ENCODE results near the gene POLK. TPM values are rescaled to one million over a fixed set of nuclear protein-coding genes. Genes with fewer than 3 reads are reported as not detected.
"Not testable (repeated sequence)": the region's sequence is repeated elsewhere in the genome, so short reads cannot be mapped to it uniquely, and the experiment has no call there.

Gene POLK
- total and polyA plus RNA-seq, 11 donors, result 5.2 to 28.8 (median 19.9) TPM

DNA sequence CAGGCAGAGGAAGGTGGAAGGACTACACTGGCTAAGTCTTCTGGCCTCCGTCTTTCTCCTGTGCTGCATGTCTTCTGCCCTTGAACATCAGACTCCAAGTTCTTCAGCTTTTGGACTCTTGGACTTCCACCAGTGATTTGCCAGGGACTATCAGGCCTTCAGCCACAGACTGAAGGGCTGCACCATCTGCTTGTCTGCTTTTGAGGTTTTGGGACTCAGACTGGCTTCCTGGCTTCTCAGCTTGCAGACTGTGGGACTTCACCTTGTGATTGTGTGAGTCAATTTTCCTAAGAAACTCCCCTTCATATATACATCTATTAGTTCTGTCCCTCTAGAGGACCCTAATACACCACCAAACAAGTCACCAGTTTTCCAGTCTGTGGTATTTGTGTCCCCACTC, 89.9 kb downstream of the POLK start:
- H3K27ac ChIP-seq, result no peak overlapping the region
- no peak for DNase-seq
- peaks cover 0 to 13% (median 3%) of the 10 kb centered on the region in 12 donors for H3K4me1 ChIP-seq
- WGBS, 4 donors, result 93 to 100% (median 94%) methylated on average over 1 of the region's 1 CpG
- intact Hi-C loops (cut with DNase I), result loop anchor here in 1 of 10 donors (10.0 kb wide), 1 partner anchor 63 kb away; no protein-coding TSS in a partner anchor
- TF ChIP-seq POLR2A (IDR thresholded peaks at IDR 0.05), result no peak
- TF ChIP-seq, protein P1, sequence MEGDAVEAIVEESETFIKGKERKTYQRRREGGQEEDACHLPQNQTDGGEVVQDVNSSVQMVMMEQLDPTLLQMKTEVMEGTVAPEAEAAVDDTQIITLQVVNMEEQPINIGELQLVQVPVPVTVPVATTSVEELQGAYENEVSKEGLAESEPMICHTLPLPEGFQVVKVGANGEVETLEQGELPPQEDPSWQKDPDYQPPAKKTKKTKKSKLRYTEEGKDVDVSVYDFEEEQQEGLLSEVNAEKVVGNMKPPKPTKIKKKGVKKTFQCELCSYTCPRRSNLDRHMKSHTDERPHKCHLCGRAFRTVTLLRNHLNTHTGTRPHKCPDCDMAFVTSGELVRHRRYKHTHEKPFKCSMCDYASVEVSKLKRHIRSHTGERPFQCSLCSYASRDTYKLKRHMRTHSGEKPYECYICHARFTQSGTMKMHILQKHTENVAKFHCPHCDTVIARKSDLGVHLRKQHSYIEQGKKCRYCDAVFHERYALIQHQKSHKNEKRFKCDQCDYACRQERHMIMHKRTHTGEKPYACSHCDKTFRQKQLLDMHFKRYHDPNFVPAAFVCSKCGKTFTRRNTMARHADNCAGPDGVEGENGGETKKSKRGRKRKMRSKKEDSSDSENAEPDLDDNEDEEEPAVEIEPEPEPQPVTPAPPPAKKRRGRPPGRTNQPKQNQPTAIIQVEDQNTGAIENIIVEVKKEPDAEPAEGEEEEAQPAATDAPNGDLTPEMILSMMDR (IDR thresholded peaks at IDR 0.05), result no peak
- no peak overlapping the region for H3K4me3 ChIP-seq
- H3K9me3 ChIP-seq, result no peaks in the 10 kb centered on the region
- ATAC-seq, result no peak
- no peaks in the 10 kb centered on the region for H3K27me3 ChIP-seq
- H3K36me3 ChIP-seq, result peaks cover 0 to 75% (median 35%) of the 10 kb centered on the region in 9 donors

DNA sequence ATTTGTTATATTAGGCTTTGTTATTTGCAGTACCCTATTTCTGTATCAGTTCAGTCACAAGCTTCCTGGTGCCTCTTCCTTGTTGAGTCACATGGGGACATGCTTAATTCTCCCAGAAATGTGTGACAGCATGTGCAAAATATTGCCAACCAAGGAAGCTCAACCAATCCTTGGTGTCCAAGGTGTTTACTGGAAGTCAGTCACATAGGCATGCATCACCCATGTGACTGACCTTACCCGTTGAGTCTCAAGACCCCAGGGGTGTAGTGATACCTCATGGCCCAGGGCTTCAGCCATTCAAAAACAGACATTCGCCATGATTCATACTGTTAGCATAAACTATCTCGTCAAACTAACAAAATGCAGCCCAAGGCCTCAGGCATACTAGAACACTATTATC, 90.3 kb downstream of the POLK start:
- DNase-seq (no peak), ATAC-seq (no peak)
- Histone ChIP-seq H3K27ac (no peak overlapping the region), H3K4me1 (peaks cover 0 to 13% (median 3%) of the 10 kb centered on the region in 12 donors), H3K27me3 (no peaks in the 10 kb centered on the region), H3K4me3 (no peak overlapping the region), H3K36me3 (peaks cover 0 to 70% (median 31%) of the 10 kb centered on the region in 9 donors), H3K9me3 (no peaks in the 10 kb centered on the region)
- intact Hi-C loops (cut with DNase I), result loop anchor here in 1 of 10 donors (10.0 kb wide), 1 partner anchor 63 kb away; no protein-coding TSS in a partner anchor
- WGBS, 4 donors, result 92 to 100% (median 94%) methylated on average over 3 of the region's 3 CpGs
- TF ChIP-seq, protein P1 (IDR thresholded peaks at IDR 0.05), result no peak
- TF ChIP-seq POLR2A (IDR thresholded peaks at IDR 0.05), result no peak

DNA sequence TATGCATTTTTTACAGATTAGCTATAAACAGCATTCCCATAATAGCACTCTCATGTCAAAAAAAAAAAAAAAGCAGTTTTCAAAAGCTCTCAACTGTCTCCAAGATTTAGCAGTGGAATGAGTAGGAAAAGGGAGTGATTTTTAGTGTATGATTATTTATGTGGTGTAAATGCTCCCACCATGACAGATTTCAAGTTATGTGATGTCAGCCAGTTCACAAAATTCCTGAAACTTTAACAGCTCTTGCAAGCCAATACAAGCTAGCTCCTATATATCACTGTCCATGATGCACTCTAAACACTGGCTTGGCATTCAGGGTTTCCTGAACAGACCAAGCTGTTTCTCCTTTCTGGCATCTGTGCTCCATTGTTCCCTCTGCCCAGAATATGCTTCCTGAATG, 91.7 kb downstream of the POLK start:
- intact Hi-C loops (cut with DNase I), result loop anchor here in 1 of 10 donors (10.0 kb wide), 1 partner anchor 61 kb away; no protein-coding TSS in a partner anchor
- DNase-seq, result no peak

DNA sequence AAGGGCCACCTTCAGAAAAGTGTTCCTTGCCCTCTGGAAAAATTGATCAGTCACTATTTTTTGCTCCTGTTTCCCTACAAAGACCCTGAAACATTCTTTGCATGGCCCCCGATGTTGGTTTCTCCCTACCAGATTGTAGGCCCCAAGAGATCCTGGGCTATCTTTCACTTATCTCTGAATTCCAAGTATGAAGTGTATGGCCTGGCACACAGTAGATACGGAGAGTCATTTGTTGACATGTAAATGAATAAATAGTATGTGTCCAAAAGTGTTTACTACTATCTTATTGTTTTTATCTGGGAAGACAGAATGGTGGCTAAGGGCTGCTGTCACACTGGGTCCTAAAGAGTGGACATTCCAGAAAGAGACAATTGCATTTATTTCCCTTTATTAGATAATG, 92.1 kb downstream of the POLK start:
- intact Hi-C loops (cut with DNase I), result loop anchor here in 1 of 10 donors (10.0 kb wide), 1 partner anchor 61 kb away; no protein-coding TSS in a partner anchor
- 34 to 45% (median 40%) methylated on average over 2 of the region's 2 CpGs for WGBS, 4 donors
- H3K4me1 ChIP-seq, result peaks cover 0 to 13% (median 3%) of the 10 kb centered on the region in 12 donors
- no peaks in the 10 kb centered on the region for H3K27me3 ChIP-seq
- ATAC-seq, result no peak
- no peak for DNase-seq
- TF ChIP-seq, protein P1 (IDR thresholded peaks at IDR 0.05), result no peak
- no peak for TF ChIP-seq POLR2A (IDR thresholded peaks at IDR 0.05)
- H3K27ac ChIP-seq, result no peak overlapping the region
- no peak overlapping the region for H3K4me3 ChIP-seq
- no peaks in the 10 kb centered on the region for H3K9me3 ChIP-seq
- H3K36me3 ChIP-seq, result peaks cover 0 to 52% (median 27%) of the 10 kb centered on the region in 9 donors

More for the DNA sequence above, 91.7 kb downstream of the POLK start:
- Histone ChIP-seq H3K4me3 (no peak overlapping the region), H3K36me3 (peaks cover 0 to 57% (median 27%) of the 10 kb centered on the region in 9 donors), H3K4me1 (peaks cover 0 to 13% (median 3%) of the 10 kb centered on the region in 12 donors), H3K27ac (no peak overlapping the region), H3K9me3 (no peaks in the 10 kb centered on the region), H3K27me3 (no peaks in the 10 kb centered on the region)
- ATAC-seq, result no peak
- TF ChIP-seq, protein P1 (IDR thresholded peaks at IDR 0.05), result no peak
- no peak for TF ChIP-seq POLR2A (IDR thresholded peaks at IDR 0.05)

DNA sequence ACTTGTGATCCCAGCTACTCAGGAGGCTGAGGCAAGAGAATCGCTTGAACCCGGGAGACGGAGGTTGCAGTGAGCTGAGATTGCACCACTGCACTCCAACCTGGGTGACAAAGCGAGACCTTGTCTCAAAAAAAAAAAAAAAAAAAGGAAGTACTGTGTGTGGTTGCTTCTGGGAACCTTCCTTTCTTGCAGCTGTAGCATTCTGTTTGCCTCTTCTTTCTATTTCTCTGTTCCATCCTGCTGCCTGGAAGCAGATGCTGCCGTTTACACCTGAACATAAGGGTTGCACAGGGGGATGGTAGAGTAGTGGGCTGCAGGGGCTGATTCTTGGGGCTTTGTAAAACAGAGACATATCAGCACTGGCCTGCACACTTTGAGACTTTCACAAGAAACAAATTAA, 95.7 kb downstream of the POLK start:
- DNase-seq, H3K4me3 ChIP-seq, H3K27ac ChIP-seq, ATAC-seq, H3K27me3 ChIP-seq, H3K9me3 ChIP-seq: not testable (repeated sequence)
- Histone ChIP-seq H3K4me1 (peaks cover 0 to 24% (median 16%) of the 10 kb centered on the region in 12 donors), H3K36me3 (peaks cover 0 to 17% (median 6%) of the 10 kb centered on the region in 9 donors)
- intact Hi-C loops (cut with DNase I), result loop anchor here in 1 of 10 donors (10.0 kb wide), 1 partner anchor 57 kb away; no protein-coding TSS in a partner anchor
- 88 to 96% (median 89%) methylated on average over 5 of the region's 5 CpGs for WGBS, 4 donors

Measured in heart left ventricle (tissue), 16 donors.